ENCODE data around the gene CA5A.
"Not testable (repeated sequence)": the region's sequence is repeated elsewhere in the genome, so short reads cannot be mapped to it uniquely, and the experiment has no call there.

The CA5A gene

GRCh38 chr16:87919681-87919994 is 16.7 kb downstream of the CA5A start:
- no peak for DNase-seq

- DNase-seq, result no peak
These were observed 17.3 kb downstream of the CA5A start for GRCh38 chr16:87918866-87919680.

- no peak for DNase-seq
These were observed 18.0 kb downstream of the CA5A start for GRCh38 chr16:87918338-87918737.

- no peak for DNase-seq
These were observed 18.8 kb downstream of the CA5A start for GRCh38 chr16:87917503-87917902.

GRCh38 chr16:87914812-87915211 is 21.5 kb downstream of the CA5A start:
- DNase-seq, result no peak

GRCh38 chr16:87914021-87914725 is 22.2 kb downstream of the CA5A start:
- not testable (repeated sequence) for DNase-seq

GRCh38 chr16:87912691-87913090 is 23.6 kb downstream of the CA5A start:
- DNase-seq, result not testable (repeated sequence)

- not testable (repeated sequence) for DNase-seq
These were observed 25.1 kb downstream of the CA5A start for GRCh38 chr16:87911106-87911763.

GRCh38 chr16:87909203-87909935 is 27.0 kb downstream of the CA5A start:
- DNase-seq, result peak; percentile 80

GRCh38 chr16:87908101-87908500 is 28.2 kb downstream of the CA5A start:
- DNase-seq, result not testable (repeated sequence)

GRCh38 chr16:87905521-87905920 is 30.8 kb downstream of the CA5A start:
- not testable (repeated sequence) for DNase-seq

- not testable (repeated sequence) for DNase-seq
These were observed 31.4 kb downstream of the CA5A start for GRCh38 chr16:87904963-87905362.

- not testable (repeated sequence) for DNase-seq
These were observed 35.8 kb downstream of the CA5A start for GRCh38 chr16:87900489-87900888.

- peak; percentile 39 for DNase-seq
These were observed 38.5 kb downstream of the CA5A start for GRCh38 chr16:87897521-87898505.

GRCh38 chr16:87896924-87897520 is 39.3 kb downstream of the CA5A start:
- DNase-seq, result not testable (repeated sequence)

GRCh38 chr16:87896176-87896890 is 40.0 kb downstream of the CA5A start:
- not testable (repeated sequence) for DNase-seq

GRCh38 chr16:87895641-87896141 is 40.6 kb downstream of the CA5A start:
- peak; percentile 44 for DNase-seq

- not testable (repeated sequence) for DNase-seq
These were observed 42.3 kb downstream of the CA5A start for GRCh38 chr16:87894005-87894404.

- DNase-seq, result no peak
These were observed 44.6 kb downstream of the CA5A start for GRCh38 chr16:87891764-87892163.

- DNase-seq, result not testable (repeated sequence)
These were observed 46.6 kb downstream of the CA5A start for GRCh38 chr16:87889762-87890161.

Data from CD4-positive, alpha-beta T cell treated with Interleukin-17A for 1 hour (primary cell).